B cell (primary cell): ENCODE data around the gene OVCH2.

Experiments
- CTCF ChIP-seq: fragments of 200-600 bp; IDR thresholded peaks from one replicate; pipeline ENCODE4 v1.8.0; 2022; ENCODE audit warnings: antibody characterized with exemption, mild to moderate bottlenecking
- EZH2 ChIP-seq: IDR thresholded peaks from 2 replicates; pipeline ENCODE4 v1.6.1; 2012; ENCODE audit warnings: borderline replicate concordance, low read depth, mild to moderate bottlenecking, moderate library complexity, low read length; ENCODE audit not compliant: insufficient read depth, poor library complexity, severe bottlenecking

- TF ChIP-seq CTCF: no peak
- no peak for TF ChIP-seq EZH2
These were observed 39.9 kb downstream of the OVCH2 start for GRCh38 chr11:7666292-7666866.
